Neural cell (in vitro differentiated cells): ENCODE measurements around the gene STX12.

Source experiments
- EP300 ChIP-seq: fragments of 450-650 bp; conservative IDR thresholded peaks from 2 replicates; pipeline ENCODE4 v1.6.1; 2014; ENCODE audit warnings: antibody characterized with exemption, mild to moderate bottlenecking, moderate library complexity; ENCODE audit not compliant: poor library complexity, severe bottlenecking
- TF ChIP-seq, protein P1 (sequence below): fragments of 450-650 bp; IDR thresholded peaks from 2 replicates; pipeline ENCODE4 v1.5.1; 2014; ENCODE audit warnings: antibody characterized with exemption, mild to moderate bottlenecking, moderate library complexity; ENCODE audit not compliant: poor library complexity, severe bottlenecking

- TF ChIP-seq EP300: no peak
- TF ChIP-seq, protein P1, sequence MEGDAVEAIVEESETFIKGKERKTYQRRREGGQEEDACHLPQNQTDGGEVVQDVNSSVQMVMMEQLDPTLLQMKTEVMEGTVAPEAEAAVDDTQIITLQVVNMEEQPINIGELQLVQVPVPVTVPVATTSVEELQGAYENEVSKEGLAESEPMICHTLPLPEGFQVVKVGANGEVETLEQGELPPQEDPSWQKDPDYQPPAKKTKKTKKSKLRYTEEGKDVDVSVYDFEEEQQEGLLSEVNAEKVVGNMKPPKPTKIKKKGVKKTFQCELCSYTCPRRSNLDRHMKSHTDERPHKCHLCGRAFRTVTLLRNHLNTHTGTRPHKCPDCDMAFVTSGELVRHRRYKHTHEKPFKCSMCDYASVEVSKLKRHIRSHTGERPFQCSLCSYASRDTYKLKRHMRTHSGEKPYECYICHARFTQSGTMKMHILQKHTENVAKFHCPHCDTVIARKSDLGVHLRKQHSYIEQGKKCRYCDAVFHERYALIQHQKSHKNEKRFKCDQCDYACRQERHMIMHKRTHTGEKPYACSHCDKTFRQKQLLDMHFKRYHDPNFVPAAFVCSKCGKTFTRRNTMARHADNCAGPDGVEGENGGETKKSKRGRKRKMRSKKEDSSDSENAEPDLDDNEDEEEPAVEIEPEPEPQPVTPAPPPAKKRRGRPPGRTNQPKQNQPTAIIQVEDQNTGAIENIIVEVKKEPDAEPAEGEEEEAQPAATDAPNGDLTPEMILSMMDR: no peak
Measured at GRCh38 chr1:27785781-27786455, 12.9 kb downstream of the STX12 start.
